GM18499 (cell line): Measurements from ENCODE around the gene GPR62.
"Not testable (repeated sequence)": the region's sequence is repeated elsewhere in the genome, so short reads cannot be mapped to it uniquely, and the experiment has no call there.

Experiments
- ATAC-seq: cut with Tn5 transposase; IDR thresholded peaks from one replicate; pipeline ENCODE4 v1.9.1; 2021; ENCODE audit warnings: moderate number of reproducible peaks; ENCODE audit not compliant: insufficient read depth, unreplicated experiment

Gene GPR62

DNA sequence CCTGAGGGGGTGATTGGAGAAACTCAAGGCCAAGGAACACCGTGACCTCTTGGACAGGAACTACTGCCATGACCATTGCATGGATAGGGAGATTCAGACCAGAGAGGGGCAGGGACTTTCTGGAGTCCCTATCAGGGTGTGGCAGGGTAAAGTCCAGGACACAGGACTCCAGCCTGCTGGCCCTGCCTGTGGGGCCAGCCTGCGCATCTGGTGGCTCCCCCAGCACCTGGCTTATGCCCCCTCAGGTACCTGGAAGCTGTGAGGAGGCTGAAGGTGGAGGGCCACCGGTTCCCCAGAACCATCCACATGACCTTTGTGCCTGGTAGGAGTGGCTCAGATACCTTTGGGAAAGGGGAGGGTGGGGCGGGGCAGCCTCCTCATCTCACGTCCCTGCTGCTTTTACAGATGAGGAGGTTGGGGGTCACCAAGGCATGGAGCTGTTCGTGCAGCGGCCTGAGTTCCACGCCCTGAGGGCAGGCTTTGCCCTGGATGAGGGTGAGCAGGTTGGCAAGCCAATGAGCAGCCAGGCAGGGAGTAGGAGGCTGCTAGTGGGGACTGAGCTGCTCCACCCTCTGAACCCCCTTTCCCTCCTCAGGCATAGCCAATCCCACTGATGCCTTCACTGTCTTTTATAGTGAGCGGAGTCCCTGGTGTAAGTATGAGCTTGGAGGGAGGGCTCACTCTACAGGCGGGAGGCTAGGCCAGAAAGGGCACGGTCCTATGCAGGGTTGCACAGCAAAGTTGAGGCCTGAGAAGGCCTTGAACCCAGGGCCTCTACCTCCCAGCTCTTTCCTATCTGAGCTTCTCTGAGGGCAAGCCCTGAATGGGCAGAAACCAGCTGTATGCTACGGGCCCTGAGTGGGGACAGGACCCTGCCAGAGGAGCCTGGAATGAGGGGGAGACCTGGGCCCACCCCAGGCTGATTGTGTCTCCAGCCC is 31.1 kb downstream of the GPR62 start:
- no peak for ATAC-seq

DNA sequence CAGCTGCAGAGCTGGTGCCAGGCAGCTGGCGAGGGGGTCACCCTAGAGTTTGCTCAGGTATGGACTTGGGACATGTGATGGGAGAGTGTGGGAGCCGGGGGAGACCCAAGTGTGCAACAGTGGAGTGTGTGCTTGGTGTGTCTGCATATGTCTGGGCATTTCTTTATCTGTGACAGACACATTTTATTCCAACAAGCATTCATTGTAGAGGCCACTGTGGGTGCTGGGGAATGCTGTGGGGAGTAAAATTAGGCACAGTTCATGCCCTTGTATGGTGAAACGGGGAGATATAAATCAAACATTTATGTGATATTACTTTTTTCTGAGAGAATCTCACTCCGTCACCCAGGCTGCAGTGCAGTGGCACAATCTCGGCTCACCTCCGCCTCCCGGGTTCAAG is 32.4 kb downstream of the GPR62 start:
- ATAC-seq: no peak

DNA sequence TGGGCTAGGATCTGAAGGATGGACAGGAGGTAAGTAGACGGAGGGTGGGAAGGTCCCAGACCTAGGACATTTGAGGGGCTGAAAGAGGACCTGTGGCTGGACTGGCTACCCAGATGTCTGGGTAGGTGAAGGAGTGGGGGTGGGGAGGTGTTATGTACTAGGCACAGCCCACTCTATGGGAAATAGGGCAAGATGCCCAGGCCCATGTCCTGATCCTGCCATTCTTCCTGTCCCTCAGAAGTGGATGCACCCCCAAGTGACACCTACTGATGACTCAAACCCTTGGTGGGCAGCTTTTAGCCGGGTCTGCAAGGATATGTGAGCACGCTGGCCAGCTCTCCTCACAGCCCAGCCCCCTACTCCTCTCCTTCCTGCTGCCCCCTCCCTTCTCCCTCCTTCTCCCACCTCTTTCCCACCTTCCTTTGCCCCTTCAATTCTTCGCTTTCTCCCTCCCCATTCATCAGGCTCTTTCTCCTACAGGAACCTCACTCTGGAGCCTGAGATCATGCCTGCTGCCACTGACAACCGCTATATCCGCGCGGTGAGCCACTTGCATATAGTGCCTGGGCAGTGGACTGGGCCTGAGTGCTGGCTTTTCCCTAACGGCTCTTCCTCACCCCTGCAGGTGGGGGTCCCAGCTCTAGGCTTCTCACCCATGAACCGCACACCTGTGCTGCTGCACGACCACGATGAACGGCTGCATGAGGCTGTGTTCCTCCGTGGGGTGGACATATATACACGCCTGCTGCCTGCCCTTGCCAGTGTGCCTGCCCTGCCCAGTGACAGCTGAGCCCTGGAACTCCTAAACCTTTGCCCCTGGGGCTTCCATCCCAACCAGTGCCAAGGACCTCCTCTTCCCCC is 33.3 kb downstream of the GPR62 start:
- ATAC-seq: no peak

DNA sequence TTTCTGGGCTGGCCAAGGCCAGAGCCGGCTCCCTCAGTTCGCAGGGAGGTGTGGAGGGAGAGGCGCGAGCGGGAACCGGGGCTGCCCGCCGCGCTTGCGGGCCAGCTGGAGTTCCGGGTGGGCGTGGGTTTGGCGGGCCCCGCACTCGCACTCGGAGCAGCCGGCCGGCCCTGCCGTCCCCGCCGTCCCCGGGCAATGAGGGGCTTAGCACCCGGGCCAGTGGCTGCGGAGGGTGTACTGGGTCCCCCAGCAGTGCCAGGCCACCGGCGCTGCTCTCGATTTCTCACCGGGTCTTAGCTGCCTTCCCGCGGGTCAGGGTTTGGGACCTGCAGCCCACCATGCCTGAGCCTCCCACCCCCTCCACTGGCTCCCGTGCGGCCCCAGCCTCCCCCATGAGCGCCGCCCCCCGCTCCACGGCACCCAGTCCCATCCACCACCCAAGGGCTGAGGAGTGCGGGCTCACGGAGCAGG is 35.4 kb downstream of the GPR62 start:
- ATAC-seq: not testable (repeated sequence)

DNA sequence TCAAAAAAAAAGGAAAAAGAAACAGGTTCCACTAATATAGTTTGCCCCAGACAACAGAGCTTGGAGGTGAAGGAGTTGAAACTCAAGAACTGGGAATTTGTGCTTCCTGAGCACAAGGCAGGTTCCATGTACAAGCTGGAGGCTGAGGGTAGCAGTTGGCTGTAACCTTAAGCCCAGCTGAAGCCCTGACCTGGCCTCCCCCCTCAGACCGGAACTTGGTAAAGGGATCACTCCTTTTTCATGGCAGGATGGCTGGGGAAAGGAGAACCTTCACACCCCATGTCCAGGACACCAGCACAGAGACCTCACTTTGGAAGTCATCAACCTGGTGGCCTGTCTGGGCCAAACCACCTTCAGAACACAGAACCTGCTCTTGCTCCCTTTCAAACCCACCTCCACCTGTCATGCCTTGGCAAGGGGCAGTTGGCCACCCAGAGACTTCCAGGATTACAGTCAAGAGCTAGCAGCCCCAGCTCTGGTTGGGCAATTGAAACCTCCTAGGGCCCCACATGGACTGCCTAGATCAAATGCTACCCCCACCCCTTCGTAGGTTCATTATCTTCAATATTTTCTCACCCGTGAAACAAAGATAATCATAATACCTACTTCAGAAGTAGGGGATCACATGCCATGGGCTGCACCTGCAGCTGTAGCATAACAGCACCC is 37.0 kb downstream of the GPR62 start:
- no peak for ATAC-seq

DNA sequence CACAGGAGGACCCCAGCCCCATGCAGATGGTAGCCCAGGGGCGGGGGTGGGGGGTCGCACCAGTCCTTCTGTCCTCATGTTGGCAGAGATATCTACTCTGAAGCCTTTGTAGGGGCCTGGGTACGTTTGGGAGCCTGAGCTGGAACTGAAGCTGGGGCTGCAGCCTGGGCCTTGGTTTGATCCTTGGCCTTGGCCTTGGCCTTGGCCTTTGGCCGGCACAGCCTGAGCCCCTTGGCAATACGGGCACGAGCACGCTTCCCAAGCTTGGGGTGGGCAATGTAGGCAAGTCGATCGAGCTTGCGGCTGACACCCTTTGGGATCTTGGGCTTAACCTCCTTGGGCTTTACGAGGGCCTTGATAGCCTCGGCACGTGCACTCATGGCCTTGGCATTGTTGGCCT is 38.5 kb downstream of the GPR62 start:
- not testable (repeated sequence) for ATAC-seq

DNA sequence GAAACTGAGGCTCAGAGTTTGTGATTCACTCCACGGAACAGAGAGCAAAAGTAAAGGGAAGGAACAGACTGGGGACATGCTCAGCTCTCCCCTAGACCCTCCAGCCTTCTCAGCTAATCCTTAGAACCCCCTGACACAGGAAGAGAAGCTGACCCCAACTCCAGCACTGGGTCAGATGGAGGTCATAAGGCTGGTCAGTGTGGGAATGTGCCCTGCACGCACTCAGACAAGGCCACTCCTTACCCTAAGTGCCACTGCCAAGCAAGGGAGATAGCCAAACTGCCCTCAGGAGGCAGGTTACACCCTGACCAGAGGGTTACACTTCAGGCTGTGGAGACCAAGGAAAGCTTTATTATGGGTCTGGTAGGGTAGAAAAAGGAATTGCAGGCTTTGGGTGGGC is 39.3 kb downstream of the GPR62 start:
- no peak for ATAC-seq

DNA sequence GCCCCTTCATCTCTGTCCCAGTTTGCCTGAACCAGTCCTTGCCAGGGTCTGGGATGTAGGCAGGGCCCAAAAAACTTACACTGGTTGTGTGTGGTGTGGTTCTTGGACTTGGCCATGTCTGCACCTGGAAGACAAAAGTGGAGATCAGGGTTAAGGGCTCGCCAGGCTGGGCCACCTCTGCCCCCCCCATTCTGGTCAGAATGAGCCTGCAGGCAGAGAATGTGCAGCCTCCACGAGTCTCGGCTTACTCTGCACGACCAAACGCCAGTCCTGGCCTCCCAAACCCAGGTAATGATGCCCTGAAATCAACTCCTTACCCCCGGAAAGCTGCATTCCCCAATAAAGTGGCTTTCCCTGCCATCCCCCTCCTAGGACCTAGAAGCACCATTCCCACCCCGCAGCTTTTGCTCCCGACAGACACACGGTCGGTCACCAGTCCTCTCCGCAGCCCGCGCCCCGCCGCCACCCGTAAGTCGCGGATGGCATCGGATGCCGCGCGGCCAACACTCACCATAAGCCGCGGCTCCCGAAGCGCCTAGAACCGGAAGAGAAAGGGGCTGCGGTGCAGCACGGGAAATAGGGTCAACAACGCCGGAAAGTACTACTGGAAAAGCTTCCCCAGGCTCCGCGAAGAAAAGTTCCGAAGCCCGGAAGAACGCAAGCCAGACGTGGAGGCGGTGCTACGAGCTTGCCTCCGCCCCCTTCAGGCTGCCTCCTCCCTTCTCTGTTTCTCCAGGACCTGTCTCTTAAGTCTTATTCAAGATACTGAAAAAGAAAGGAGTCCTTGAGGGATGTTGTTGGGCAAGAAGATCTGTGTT is 40.4 kb downstream of the GPR62 start, which contains the start of gene RPL29:
Gene RPL29, minus strand, starts transcription at position 550 of the 818 bp plus-strand sequence. Its CDS starts 434 bp downstream, at position 116.
- peak; percentile 68 for ATAC-seq

DNA sequence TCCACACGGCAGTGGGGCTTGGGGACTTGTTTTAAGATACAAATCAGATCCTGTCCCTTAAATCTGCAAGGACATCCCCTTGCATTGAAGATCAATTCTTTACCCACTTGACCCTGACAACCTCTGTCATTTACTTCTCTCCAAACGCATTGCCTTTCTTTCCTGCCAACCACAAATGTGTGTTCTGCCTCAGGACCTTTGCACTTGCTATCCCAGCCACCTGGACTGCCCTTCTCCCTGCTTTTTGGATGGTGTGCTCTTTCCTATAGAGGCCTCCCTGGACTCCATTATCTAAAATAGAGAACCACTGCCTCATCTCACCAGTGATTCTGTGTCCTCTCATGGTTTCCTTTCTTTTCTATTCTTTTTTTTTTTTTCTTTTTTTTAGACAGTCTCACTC is 42.0 kb downstream of the GPR62 start:
- ATAC-seq: no peak

DNA sequence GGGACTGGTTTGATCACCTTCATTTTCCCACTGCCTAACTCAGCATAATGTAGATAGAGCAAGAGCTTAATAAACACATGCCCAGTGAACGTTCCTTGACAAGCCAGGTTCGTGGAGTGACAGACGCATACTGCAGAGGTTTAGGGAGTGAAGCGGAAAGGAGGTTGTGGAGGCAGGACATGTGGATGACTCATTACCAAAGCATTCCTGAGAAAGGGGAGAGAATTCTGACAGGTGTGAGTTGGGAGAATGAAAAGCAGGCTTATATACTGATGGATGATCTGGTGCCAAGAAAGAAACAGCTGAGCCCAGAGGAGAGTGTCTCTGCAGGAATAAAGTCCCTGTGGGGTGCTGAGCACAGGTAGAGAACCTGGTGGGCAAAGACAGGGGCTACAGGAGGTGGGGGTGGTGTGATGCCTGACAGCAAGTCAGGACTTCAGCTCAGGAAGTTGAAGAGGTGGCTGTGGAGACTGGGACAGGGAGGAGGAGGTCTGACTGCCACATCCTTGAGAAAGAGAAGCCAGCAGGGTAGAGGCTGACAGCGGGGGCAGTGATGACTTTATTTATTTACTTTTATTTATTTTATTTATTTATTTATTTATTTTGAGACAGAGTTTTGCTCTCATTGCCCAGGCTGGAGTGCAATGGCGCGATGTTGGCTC is 42.9 kb downstream of the GPR62 start:
- no peak for ATAC-seq

DNA sequence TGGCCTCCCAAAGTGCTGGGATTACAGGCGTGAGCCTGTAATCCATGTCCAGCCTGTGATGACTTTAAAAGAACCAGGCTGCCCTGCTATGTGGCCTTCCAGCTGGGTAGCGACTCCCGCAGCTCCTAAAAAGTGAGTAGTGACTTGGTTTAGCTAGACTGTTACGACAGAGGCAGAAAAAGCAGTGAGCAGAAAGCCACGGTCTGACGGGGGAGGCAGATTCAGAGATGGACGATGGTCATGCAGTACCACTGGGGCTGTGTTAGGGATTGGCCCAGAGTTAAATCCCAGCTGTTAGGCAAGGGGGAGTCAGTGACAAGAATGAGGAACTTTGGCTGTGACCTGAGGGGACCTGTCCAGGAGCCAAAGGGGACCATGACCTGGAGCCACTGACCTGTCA is 43.6 kb downstream of the GPR62 start:
- no peak for ATAC-seq

DNA sequence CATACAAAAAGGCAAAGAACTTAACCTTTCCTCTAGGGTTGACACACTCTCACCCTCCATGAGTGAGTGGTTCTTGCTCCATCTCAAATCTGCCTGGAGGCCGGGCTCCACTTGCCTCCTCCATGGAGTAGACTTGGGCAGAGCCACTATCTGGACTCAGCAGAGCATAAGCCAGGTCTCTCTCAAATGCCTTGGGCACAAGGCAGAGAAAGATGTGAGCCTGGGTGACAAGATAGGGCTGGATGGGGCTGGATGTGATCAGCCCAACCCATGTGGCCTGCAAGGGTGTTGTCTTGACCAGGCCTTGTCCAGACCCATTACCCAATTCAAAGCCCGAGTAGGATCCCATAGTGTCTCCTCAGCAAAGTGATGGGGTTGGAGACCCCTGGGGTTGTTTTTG is 44.7 kb downstream of the GPR62 start:
- no peak for ATAC-seq

DNA sequence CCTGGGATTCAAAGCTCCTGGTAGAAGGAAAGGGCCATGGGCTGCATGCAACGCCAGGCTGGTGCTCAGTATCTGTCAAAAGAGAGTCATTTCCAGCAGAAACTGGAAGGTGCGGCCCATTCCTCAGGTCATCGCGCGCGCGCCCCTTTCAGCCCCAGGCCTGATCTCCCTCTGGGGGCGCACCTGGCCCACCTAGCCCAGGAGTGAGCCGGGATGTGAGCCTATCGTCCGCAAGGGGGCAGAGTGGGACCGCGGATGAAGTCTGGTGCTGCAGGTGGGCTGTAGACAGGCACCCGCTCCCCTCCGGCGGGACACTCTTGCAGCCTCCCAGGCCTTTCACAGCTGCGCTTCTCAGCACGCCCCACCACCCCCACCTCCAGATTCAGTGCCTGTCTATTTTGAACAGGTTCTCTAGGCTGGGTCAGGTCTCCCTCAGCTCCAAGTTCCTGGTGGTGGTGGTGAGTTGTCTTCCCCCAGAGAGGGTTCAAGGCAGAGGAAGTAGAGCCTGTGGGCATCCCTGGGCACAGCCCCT is 46.3 kb downstream of the GPR62 start:
- ATAC-seq: no peak

DNA sequence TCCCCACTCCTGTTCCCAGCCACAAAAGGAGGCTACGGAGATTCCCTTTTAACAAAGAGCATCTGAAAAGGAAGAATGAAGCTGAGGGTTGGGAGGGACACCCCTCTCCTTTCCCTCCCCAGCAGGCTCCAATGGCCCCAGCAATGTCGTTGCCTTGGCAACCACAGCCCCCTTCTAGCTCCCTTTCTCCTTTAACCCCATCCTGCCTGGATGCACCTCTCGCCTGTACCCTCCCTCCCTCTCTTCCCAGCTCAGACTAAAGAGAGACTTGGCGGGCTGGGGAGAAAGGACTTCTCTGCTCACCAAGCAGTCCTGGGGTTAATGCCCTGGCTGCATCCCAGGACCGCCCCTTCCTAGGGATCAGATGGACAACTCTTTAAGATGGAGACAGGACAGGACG is 47.6 kb downstream of the GPR62 start:
- ATAC-seq: no peak

DNA sequence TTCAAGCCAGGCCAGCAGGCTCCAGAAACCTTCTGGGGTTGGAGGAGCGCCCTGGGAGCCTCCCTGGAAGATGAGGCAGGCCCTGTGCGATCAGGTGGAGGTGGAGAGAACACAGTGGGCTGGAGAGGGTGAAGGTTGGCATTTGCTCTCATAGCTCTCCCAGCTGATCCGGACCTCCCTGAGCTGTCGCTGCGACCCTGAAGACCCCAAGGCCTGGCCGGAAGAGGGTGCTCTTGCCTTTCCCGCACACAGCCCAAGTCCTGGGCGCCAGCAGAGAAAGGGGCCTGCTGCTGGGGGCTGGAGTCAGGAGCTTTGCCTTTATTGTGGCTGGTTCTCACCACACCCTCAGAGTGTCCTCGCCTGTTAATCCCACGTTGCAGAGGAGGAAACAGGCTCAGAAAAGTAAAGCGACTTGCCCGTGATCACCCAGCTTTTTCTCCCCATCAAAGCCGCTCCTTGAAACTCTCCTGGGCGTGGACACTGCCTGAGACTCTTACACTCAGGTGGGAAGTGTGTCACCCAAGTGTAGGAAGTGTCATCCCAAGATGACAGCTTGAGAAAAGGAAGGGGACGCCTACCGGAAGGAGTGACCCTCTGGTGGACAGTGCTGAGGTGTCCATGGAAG is 49.1 kb downstream of the GPR62 start:
- no peak for ATAC-seq

DNA sequence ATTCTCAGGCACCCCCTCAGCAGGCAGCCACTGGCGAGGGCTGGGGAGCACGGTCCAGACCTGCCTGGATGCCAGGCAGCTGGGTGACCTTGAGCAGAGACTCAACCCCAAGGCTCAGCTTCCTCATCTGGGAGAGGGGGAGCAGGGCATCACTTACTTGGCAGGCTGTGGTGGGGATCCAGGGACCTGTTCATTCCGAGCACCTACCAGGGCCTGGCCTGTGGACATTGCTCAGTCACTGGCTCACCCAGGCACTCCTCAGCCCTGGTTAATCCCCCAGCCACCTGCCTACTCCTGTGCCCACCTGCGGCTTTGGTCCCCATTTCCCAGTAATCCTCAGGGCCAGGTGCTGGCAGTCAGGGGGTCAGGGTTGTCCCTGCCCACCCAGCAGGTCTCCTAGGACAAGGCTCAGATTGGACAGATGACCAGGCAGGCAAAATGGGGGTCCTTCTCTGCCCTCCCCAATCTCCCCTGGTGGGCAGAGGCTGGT is 49.8 kb downstream of the GPR62 start:
- no peak for ATAC-seq

DNA sequence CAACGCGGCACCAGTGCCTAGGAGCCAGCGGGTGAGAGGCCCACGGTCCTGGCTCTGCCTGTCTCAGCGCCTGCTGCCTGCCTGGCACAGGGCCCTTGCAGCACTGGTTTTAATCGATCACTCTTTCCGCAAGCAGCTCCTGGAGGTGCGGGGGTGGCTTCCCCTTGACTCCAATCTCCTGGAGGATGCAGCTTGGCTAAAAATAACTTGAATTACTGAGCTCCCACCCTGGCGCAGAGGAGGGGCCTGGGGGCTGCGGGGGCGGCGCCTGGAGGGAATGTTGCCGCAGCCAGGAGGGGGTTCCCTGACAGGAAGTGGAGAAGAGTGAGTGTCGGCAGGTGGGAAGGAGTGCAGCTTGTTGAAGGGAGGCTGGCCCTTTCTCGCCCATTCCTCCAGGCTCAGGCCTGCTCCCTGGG is 50.4 kb downstream of the GPR62 start:
- ATAC-seq: no peak
